MCF 10A (cell line): ENCODE results near the gene TEX52. TPM values are rescaled to one million over a fixed set of nuclear protein-coding genes. Genes with fewer than 3 reads are reported as not detected.
A peak's percentile ranks its signal among the peaks of the same experiment; 100 is the strongest.
"Not testable (repeated sequence)": the region's sequence is repeated elsewhere in the genome, so short reads cannot be mapped to it uniquely, and the experiment has no call there.

Experiments used
- BruUV-seq: library from RNA; stranded (reverse); fragments of 400-500 nt; replicated peaks from 2 replicates; lab custom pipeline; 2021; lab: Mats Ljungman, UMichigan
- CTCF ChIA-PET: fragments of 300-600 bp; sonication (Branson Sonifier 250); formaldehyde crosslinking; extraction: SDS; loops from one replicate; lab custom pipeline; 2021; ENCODE audit warnings: antibody characterized with exemption, inconsistent platforms; lab: Yijun Ruan, JAX
- POLR2A ChIA-PET: fragments of 300-600, 350-650 bp; sonication (Branson Sonifier 250); formaldehyde crosslinking; extraction: SDS; loops from one replicate; lab custom pipeline; 2020; ENCODE audit warnings: antibody characterized with exemption, inconsistent platforms; lab: Yijun Ruan, JAX
- DNase-seq: peaks from one replicate; pipeline ENCODE4 v3.0.0-alpha.2; 2018; ENCODE audit not compliant: unreplicated experiment
- H3K27ac Mint-ChIP-seq: one replicate; pipeline ENCODE4 v1.8.0; 2022; ENCODE audit warnings: mild to moderate bottlenecking, low read depth, mixed read lengths; ENCODE audit not compliant: unreplicated experiment
- H3K27me3 Mint-ChIP-seq: one replicate; pipeline ENCODE4 v1.8.0; 2022; ENCODE audit warnings: mixed read lengths; ENCODE audit not compliant: insufficient read depth, unreplicated experiment
- H3K36me3 Mint-ChIP-seq: one replicate; pipeline ENCODE4 v1.8.0; 2022; ENCODE audit warnings: mild to moderate bottlenecking, moderate library complexity, mixed read lengths; ENCODE audit not compliant: insufficient read depth, unreplicated experiment
- H3K4me1 Mint-ChIP-seq: one replicate; pipeline ENCODE4 v1.8.0; 2022; ENCODE audit warnings: mixed read lengths; ENCODE audit not compliant: insufficient read depth, unreplicated experiment
- H3K4me3 Mint-ChIP-seq: one replicate; pipeline ENCODE4 v1.8.0; 2022; ENCODE audit warnings: mild to moderate bottlenecking, moderate library complexity, mixed read lengths; ENCODE audit not compliant: unreplicated experiment
- H3K9me3 Mint-ChIP-seq: one replicate; pipeline ENCODE4 v1.8.0; 2022; ENCODE audit warnings: mixed read lengths; ENCODE audit not compliant: unreplicated experiment
- CTCF ChIP-seq: fragments of 200-600 bp; IDR thresholded peaks from one replicate; pipeline ENCODE4 v1.8.0; 2022; ENCODE audit warnings: antibody characterized with exemption, mild to moderate bottlenecking; ENCODE audit not compliant: unreplicated experiment
- intact Hi-C: fragments of 100-400 bp; cut with micrococcal nuclease; formaldehyde crosslinking; loops from 2 replicates; pipeline ENCODE4 v1.14.1; 2022
- total RNA-seq: library from RNA; stranded (reverse); gene quantifications from 2 replicates; pipeline ENCODE4 v1.2.3, GENCODE V29; 2022

TEX52 gene
- total RNA-seq, 1 experiment from 2014 or later: not detected

GRCh38 chr12:2864198-2864597, 7.4 kb upstream of the TEX52 start:
- CTCF ChIA-PET: interaction anchor here (0.5 to 1.8 kb wide), 4 partner anchors 10 to 54 kb away, joined by 3 to 12 read pairs (median 3); no protein-coding TSS in a partner anchor
- no peak for DNase-seq
- no TSS peak for BruUV-seq
- no peak for TF ChIP-seq CTCF
- intact Hi-C loops: no loop called here
- Mint-ChIP-seq H3K9me3 (no peaks in the 10 kb centered on the region), H3K36me3 (peaks cover 64% of the 10 kb centered on the region), H3K4me3 (no peak overlapping the region), H3K27me3 (no peaks in the 10 kb centered on the region), H3K4me1 (no peaks in the 10 kb centered on the region), H3K27ac (no peak overlapping the region)
- POLR2A ChIA-PET: interaction anchor here (0.7 to 1.1 kb wide), 2 partner anchors 13 to 19 kb away, joined by 3 read pairs; partner anchors contain the start of genes FOXM1 and RHNO1

- H3K4me1 Mint-ChIP-seq, DNase-seq, H3K27me3 Mint-ChIP-seq, H3K9me3 Mint-ChIP-seq, H3K27ac Mint-ChIP-seq, intact Hi-C loops, H3K4me3 Mint-ChIP-seq, BruUV-seq: not testable (repeated sequence)
- H3K36me3 Mint-ChIP-seq: peaks cover 56% of the 10 kb centered on the region
- ChIA-PET POLR2A (interaction anchor here (1.0 kb wide), 1 partner anchor 9 kb away, joined by 4 read pairs; no protein-coding TSS in a partner anchor), CTCF (interaction anchor here (0.5 to 1.8 kb wide), 3 partner anchors 9 to 55 kb away, joined by 3 to 12 read pairs (median 3); no protein-coding TSS in a partner anchor)
Observed at GRCh38 chr12:2863402-2863801, 6.6 kb upstream of the TEX52 start.

- Mint-ChIP-seq H3K27me3 (no peaks in the 10 kb centered on the region), H3K4me1 (no peaks in the 10 kb centered on the region), H3K4me3 (no peak overlapping the region), H3K36me3 (peaks cover 54% of the 10 kb centered on the region), H3K27ac (no peak overlapping the region), H3K9me3 (no peaks in the 10 kb centered on the region)
- intact Hi-C loops: no loop called here
- no peak for DNase-seq
- CTCF ChIA-PET: no interaction called here
- TF ChIP-seq CTCF: no peak
- POLR2A ChIA-PET: interaction anchor here (1.0 kb wide), 1 partner anchor 8 kb away, joined by 4 read pairs; no protein-coding TSS in a partner anchor
- no TSS peak for BruUV-seq
Observed at GRCh38 chr12:2862876-2863275, 6.0 kb upstream of the TEX52 start.

- intact Hi-C loops: no loop called here
- TF ChIP-seq CTCF: no peak
- H3K36me3 Mint-ChIP-seq: peaks cover 36% of the 10 kb centered on the region
- no peaks in the 10 kb centered on the region for H3K27me3 Mint-ChIP-seq
- CTCF ChIA-PET: no interaction called here
- no peak overlapping the region for H3K4me3 Mint-ChIP-seq
- H3K9me3 Mint-ChIP-seq: no peaks in the 10 kb centered on the region
- no peaks in the 10 kb centered on the region for H3K4me1 Mint-ChIP-seq
- peak overlapping the region; percentile 44 for H3K27ac Mint-ChIP-seq
- DNase-seq: no peak
- POLR2A ChIA-PET: interaction anchor here (0.6 kb wide), 1 partner anchor 20 kb away, joined by 3 read pairs; no protein-coding TSS in a partner anchor
- no TSS peak for BruUV-seq
Observed at GRCh38 chr12:2860170-2860569, 3.3 kb upstream of the TEX52 start.
